Gastroesophageal sphincter (tissue), 3 donors: Measurements from ENCODE around the gene SAMMSON.
A peak's percentile ranks its signal among the peaks of the same experiment; 100 is the strongest.

ENCODE experiments used
- EP300 ChIP-seq: sonication (generic); formaldehyde crosslinking; IDR thresholded peaks from one replicate; pipeline ENCODE4 v1.6.1; 2017; ENCODE audit warnings: antibody characterized with exemption, mild to moderate bottlenecking
- POLR2A ChIP-seq, 2 donors: fragments of 450-650 bp; IDR thresholded peaks; one replicate each; pipeline ENCODE4 v1.6.1; 2017; ENCODE audit warnings: antibody characterized with exemption in 2 of 2, mild to moderate bottlenecking in 2 of 2, moderate library complexity in 1 of 2
- POLR2AphosphoS5 ChIP-seq: sonication (generic); formaldehyde crosslinking; IDR thresholded peaks from one replicate; pipeline ENCODE4 v1.6.1; 2017; ENCODE audit warnings: antibody characterized with exemption
- TF ChIP-seq, protein P1 (sequence below), 4 experiments: fragments of 200-600 bp in 2 of 4; fragments of 450-650 bp in 2 of 4; sonication (generic) in 1 of 4; IDR thresholded peaks; one replicate each; pipeline ENCODE4 v1.5.1; 2017 to 2019; ENCODE audit warnings: antibody characterized with exemption in 4 of 4, mild to moderate bottlenecking in 2 of 4, moderate library complexity in 2 of 4

DNA sequence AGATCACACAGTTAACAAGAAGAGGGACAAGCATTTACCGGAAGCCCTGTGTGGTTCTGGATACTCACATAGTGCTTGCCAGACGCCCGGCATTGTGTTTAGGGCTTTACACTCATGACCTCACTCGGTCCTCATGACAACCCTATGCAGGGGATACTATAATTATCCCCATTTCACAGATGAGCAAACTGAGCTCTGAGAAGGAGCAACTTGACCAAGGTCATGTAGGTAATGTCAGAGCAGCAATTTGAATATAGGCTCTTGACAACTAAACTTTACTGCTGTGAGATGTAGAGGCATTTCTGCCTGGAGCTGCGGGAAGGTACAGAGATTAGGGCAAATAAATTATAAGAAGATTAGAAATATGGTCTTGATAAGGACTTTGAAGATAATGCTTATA lies 70.0 kb downstream of the SAMMSON start:
- TF ChIP-seq, protein P1, sequence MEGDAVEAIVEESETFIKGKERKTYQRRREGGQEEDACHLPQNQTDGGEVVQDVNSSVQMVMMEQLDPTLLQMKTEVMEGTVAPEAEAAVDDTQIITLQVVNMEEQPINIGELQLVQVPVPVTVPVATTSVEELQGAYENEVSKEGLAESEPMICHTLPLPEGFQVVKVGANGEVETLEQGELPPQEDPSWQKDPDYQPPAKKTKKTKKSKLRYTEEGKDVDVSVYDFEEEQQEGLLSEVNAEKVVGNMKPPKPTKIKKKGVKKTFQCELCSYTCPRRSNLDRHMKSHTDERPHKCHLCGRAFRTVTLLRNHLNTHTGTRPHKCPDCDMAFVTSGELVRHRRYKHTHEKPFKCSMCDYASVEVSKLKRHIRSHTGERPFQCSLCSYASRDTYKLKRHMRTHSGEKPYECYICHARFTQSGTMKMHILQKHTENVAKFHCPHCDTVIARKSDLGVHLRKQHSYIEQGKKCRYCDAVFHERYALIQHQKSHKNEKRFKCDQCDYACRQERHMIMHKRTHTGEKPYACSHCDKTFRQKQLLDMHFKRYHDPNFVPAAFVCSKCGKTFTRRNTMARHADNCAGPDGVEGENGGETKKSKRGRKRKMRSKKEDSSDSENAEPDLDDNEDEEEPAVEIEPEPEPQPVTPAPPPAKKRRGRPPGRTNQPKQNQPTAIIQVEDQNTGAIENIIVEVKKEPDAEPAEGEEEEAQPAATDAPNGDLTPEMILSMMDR (IDR thresholded peaks at IDR 0.05) = no peak
- TF ChIP-seq POLR2AphosphoS5 (peak; percentile 55), EP300 (no peak), POLR2A (IDR thresholded peaks at IDR 0.05) (no peak)
